ELR (cell line): ENCODE measurements around the gene INF2.

Experiments used
- DNase-seq: peaks from one replicate; pipeline ENCODE4 v3.0.0-alpha.2; 2015; ENCODE audit warnings: low read depth

INF2 gene

DNA sequence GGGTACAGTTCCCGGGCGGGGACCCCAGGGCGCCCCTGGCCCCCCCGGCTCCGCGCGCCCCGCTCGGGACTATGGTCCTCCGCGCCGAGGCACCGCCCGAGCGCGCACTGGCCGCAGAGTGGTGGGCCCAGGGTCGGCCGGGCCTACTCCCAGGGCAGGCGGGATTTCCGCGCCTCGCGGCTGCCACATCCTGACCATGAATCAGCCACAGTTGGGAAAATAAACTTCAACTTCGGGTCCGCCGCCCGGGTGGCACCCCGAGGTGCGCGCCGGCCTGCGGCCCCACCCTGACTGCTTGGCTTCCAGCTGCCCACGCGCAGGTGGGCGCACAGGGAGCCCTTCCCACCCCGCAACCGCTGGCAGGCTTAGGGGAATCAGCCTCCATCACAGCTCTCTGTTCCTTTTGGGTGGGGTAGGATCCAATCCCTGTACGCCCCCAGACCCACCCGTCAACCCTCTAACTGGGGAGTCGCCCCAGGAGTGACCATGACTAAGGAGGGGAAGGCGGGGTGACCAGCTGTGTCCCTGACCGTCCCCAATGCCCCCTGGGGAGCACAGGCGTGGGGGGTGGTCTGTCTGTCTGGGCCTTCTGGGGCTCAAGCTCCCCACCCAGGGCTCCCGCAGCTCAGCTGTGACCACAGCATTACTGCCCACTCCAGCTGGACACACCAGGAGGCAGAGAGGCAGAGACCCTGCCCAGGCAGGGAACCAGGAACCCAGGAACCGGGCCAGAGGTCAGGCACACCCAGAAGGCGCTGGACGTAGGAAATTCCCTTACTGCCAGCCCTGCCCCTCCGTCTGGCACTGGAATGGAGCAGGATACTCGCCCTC, 678 bp downstream of the INF2 start:
- peak; percentile 70 for DNase-seq

- DNase-seq, result no peak
Observed at GRCh38 chr14:104690861-104691455, 1.5 kb downstream of the INF2 start.

- no peak for DNase-seq
Observed at GRCh38 chr14:104691546-104692260, 2.3 kb downstream of the INF2 start.

GRCh38 chr14:104692261-104692938, 3.0 kb downstream of the INF2 start:
- DNase-seq, result no peak

DNA sequence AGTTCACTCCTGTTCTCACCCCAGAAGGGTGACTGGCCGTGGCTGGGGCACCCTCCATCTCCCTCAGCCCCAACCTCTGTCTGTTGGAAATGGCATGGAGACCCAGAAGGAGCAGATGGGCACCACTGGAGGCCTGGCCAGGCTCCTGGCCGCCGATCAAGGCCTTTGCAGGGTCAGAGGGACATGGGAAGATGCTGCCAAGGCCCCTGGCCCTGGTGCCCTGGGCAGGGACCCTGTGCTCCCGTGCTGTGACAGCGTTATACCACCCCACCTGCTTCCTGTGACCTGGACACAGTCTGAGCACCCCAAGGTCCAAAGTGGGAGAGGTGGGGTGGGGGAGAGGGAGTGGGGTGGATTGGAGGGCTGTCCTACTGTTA, 3.5 kb downstream of the INF2 start:
- no peak for DNase-seq

DNA sequence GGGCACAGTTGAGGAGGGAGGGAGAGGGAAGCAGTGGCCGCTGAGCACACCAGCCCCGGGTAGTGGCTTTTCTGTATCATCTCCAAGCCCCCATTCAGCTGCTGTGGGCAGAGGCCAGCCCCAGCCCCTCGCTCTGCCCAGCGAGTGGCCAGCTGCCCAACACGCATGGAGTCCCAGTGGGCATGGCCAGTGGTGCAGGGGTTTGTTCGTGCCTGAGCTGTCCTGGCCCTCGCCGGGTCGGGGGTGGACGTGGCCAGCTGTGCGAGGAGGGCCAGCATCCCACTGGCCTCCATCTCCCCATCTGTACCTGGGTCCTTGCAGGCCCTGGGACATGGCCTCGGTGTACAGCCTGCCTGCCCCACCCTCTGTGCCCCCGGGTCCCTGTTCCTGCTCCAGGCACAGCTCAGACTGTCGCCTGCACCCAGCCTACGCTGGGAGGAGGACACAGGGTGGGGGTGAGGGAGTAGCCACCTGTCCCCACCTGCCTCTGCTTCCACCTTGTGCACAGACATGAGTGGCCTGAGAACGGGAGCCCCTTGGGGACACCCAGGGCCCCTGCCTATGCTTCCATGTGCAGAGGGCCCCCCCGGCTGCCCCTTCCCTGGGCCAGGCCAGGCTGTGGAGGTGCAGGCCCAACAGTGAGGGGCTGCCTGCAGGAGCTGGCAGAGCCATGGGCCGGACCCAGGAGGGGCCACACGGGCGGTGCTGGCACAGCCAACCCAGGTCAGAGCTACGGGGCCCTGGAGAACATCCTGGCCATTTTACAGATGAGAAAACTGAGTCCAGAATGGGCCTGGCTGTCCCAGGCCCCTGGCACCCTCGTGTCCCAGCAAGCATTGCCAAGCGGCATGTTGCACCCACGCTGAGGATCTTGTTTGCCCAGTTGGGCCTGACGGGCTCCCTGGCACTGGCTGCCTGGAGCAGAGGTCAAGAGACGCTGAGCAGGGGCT, 4.3 kb downstream of the INF2 start:
- DNase-seq, result no peak

DNA sequence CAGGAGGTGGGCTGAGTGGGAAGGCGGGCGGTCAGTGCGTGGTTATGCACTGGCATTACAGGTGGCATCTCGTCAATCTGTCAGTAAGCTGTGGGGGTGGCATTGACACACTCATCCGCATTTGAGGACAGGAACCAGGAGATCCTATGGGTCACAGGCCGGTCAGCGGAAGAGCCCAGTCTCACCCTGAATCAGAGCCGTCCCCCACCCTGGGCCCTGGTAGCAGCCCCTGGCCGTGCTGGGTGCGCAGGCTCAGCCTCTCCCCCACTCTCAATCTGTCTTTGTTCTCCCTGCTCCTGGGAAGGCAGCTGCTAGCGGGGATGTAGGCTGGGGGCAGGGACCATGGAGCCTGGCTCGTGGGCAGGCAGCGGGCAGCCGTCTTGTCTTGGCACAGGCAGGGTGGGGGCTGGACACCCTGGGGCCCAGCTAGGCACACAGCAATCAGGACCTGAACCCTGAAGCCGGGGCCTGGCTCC, 5.1 kb downstream of the INF2 start:
- no peak for DNase-seq

DNA sequence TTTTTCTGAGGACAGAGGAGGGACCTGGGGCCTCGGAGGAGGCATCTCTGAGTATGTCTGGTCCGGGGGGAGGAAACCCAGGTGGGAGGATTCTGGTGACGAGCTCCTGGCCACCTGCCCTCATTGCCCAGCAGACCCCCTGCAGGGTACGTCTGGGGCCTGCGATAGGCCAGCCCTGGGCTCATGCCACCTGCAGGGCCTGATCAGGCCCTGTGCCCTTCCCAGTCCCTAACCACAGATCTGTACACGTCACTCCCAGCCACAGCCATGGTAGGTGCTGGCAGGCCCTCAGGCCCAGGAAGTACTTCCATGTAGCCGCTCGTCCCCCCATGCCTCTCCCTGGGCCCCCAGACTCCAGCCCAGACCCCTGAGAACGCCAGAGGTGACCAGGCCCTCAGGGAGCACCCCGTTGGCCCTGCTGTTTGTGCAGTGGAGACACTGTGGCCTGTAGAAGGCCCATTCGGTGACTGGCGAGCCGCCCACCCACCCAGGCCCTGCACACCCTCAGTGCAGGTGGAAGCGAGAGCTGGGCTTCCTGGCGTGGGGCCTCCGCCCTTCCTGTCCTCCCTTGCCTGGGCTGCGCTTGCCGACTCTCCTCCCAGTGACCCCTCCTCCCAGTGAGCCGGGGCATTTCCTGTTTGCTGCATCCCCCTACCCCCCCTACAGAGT, 5.7 kb downstream of the INF2 start:
- no peak for DNase-seq

DNA sequence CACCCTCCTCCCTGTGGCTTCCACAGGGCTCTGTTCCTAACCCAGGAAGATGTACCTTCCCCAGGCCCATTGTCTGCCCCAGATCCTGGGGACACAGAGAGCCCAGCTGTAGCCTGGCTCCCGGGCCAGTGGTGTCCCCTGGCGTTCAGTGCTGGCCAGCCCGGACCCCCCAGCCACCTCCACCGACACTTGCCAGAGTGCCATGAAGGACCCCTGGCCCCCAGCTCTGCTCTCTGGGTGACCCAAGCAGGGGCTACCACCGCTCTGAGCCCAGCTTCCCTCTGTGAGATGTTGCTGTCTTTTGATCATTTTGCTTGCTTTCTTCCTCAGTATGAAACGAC, 6.2 kb downstream of the INF2 start:
- DNase-seq, result no peak

DNA sequence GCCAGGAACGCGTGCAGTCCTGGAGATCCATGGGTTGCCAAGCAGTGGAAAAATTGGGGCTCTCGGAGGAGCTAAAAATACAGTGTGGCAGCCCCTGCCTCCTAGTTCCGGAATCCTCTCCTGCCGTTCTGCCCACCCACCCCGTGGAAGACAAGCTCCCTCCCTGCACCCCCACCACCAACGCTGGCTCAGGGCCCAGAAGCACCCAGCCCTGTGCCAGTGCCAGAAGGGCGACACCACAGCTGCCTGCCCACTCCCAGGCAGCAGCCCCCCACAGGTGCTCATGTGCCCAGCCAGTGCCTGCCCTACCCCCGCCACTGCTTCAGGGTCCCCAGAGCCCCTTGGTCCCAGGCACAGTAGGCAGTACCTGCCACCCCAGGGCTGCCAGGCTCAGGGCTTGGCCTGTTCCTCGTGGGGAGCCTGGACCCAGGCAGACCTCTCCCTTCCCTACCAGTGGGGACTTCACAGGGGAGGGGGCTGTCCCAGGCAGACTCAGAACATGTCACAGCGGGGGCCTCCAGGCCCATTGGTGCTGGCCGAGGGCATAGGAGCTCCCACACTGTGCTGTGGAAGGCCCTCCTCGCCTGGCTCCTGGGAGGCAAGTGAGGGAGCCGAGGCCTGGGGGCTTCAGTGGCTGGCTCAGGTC, 7.4 kb downstream of the INF2 start:
- DNase-seq, result no peak

DNA sequence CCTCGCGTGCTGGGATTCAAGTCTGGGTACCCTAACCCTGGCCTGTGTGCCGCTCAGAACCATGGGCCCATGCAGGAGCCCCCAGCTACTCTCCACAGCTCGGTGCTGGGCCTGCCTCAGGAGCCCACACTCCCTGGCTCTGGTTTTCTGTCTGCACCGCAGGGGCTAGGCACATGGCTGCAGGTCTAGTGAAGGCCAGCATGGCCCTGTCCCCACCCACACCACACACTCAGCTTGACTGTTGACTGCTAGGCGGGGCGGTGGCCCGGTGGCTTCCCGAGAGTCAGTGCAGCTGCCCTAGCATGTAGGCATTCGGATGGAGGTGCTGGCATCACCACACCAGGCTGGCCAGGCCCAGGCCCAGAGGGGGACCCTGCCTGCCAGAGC, 7.9 kb downstream of the INF2 start:
- DNase-seq, result no peak

DNA sequence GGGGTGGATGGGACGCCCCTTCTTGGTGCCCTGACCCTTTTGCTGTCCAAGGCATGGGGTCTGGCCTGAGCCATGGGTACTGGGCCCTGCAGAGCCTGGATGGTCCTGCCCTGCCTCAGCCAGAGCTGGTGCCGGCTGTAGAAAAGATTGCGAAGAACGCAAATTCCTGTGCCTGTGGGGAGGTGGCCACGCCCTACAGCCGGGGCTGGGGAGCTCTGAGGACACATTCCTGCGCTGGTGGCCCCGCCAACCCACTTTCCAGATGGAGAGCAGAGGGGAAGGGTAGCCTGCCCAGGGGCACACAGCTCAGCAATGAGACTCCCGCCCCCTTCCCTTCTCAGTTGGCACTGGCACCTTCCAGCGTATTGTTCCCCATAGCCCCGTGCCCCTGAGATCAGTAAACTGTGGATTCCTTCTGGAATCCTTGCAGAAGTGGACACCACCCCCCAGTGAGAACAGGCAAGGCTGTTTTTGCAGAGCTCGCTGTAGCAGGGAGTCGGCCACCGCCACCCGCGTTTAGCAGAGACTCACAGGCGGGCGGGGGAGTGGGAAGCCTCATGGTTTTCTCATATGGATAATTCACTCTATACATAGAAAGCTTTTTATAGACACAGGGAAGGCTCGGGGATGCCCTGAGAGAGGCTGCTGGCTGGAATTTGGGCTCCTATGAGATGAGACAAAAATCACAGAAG, 8.6 kb downstream of the INF2 start:
- DNase-seq, result no peak

- no peak for DNase-seq
Observed at GRCh38 chr14:104698688-104699425, 9.4 kb downstream of the INF2 start.

GRCh38 chr14:104699426-104699748, 10.0 kb downstream of the INF2 start:
- no peak for DNase-seq

GRCh38 chr14:104700225-104700651, 10.8 kb downstream of the INF2 start:
- DNase-seq, result no peak

GRCh38 chr14:104700747-104701217, 11.4 kb downstream of the INF2 start:
- no peak for DNase-seq

- no peak for DNase-seq
Observed at GRCh38 chr14:104701383-104702076, 12.1 kb downstream of the INF2 start.

DNA sequence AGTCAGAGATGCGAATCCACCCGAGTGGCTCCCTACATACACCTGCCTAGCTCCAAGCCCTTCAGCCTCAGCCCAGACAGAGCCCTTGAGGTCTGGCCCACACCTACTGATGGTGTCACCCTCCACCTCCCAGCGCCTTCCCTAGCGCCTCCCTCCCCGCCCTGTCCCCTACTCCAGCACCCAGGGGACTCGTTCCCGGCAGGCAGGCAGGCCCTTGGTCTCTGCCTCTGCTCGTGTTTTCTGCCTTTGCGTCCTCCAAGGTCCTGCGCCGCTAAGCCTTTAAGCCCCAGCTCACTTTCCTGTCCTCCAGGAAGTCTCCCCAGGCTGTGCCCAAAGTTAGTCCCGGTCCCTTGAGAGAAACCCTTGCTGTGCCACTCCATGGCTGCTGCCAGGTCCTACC, 12.7 kb downstream of the INF2 start:
- DNase-seq, result no peak
